ENCODE measurements around the gene TM7SF2.

DNA sequence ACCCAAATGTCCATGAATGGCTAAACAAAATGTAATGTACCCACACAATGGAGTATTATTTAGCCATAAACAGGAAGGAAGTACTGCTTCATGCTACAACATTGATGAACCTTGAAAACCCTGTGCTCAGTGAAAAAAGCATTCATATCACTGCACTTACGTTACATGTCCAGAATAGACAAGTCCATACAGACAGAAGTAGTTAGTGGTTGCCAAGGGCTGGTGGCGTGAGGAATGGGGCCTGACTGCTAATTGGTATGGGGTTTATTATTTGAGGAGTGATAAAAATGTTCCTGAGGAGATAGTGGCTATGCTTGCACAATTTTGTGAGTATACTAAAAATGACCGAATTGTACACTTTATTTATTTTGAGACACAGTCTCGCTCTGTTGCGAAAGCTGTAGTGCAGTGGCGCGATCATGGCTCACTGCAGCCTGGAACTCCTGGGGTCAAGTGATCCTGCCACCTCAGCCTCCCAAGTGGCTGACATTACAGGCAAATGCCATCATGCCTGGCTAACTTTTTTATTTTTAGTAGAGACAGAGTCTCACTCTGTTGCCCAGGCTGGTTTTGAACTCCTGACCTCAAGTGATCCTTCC is 30.3 kb downstream of the TM7SF2 start:
- TF ChIP-seq CTCF (IDR thresholded peaks at IDR 0.05; ENCODE audit: insufficient read depth, low read length, poor library complexity, severe bottlenecking) (no peak), EZH2phosphoT487 (conservative IDR thresholded peaks at IDR 0.05; ENCODE audit: low read length) (no peak)

All from SU-DHL-6 (cell line).